Activated naive CD8-positive, alpha-beta T cell treated with anti-CD3 and anti-CD28 coated beads, Interleukin-2, amount 50 U/mL, for 24 hours (primary cell): ENCODE data around the gene PDE4D.

Experiments used
- ATAC-seq: fragments of 150-1000 bp; cut with Tn5 transposase; one replicate; pipeline ENCODE4 v1.10.0; 2021
- DNase-seq: peaks from one replicate; pipeline ENCODE4 v3.0.0; 2021
- H3K27ac Mint-ChIP-seq: one replicate; pipeline ENCODE4 v1.8.0; 2021; ENCODE audit warnings: mild to moderate bottlenecking, mixed read lengths
- H3K27me3 Mint-ChIP-seq: one replicate; pipeline ENCODE4 v1.8.0; 2021; ENCODE audit warnings: mixed read lengths
- H3K36me3 Mint-ChIP-seq: one replicate; pipeline ENCODE4 v1.8.0; 2021; ENCODE audit warnings: low read depth, mixed read lengths
- H3K4me1 Mint-ChIP-seq: one replicate; pipeline ENCODE4 v1.8.0; 2021; ENCODE audit warnings: mixed read lengths
- H3K4me3 Mint-ChIP-seq: one replicate; pipeline ENCODE4 v1.8.0; 2021; ENCODE audit warnings: mild to moderate bottlenecking, moderate library complexity, mixed read lengths
- H3K9me3 Mint-ChIP-seq: one replicate; pipeline ENCODE4 v1.8.0; 2021; ENCODE audit warnings: mixed read lengths

Gene PDE4D

DNA sequence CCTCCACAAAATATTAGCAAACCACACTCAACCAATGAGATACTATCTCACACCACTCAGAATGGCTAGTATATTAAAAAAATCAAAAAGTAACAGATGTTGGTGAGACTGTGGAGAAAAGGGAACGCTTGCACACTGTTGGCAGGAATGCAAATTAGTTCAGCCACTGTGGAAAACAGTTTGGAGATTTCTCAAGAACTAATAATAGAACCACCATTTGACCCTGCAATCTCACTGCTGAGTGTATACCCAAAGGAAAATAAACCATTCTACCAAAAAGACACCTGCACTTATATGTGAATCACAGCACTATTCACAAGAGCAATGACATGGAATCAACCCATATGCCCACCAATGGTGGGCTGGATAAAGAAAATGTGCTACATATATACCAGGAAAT is 393.5 kb downstream of the PDE4D start:
- H3K27ac Mint-ChIP-seq: no peak overlapping the region
- no peaks in the 10 kb centered on the region for H3K36me3 Mint-ChIP-seq
- H3K9me3 Mint-ChIP-seq: no peaks in the 10 kb centered on the region
- no peak overlapping the region for H3K4me3 Mint-ChIP-seq
- peaks cover 10% of the 10 kb centered on the region for H3K27me3 Mint-ChIP-seq
- peaks cover 1% of the 10 kb centered on the region for H3K4me1 Mint-ChIP-seq
- ATAC-seq: no peak
- DNase-seq: no peak

DNA sequence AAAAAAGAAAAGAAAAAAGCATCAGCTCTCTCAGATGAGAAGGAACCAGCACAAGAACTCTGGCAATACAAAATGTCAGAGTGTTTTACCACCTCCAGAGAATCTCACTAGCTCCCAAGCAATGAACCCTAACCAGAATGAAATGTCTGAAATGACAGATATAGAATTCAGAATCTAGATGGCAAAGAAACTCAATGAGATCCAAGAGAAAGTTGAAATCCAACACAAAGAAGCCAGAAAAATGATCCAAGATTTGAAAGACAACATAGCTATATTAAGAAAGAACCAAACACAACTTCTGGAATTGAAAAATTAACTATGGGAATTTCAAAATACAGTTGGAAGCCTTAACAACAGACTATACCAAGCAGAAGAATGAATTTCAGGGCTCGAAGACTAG is 396.3 kb downstream of the PDE4D start:
- peaks cover 10% of the 10 kb centered on the region for H3K27me3 Mint-ChIP-seq
- no peak for DNase-seq
- no peak overlapping the region for H3K4me3 Mint-ChIP-seq
- H3K27ac Mint-ChIP-seq: no peak overlapping the region
- no peaks in the 10 kb centered on the region for H3K4me1 Mint-ChIP-seq
- H3K36me3 Mint-ChIP-seq: no peaks in the 10 kb centered on the region
- no peaks in the 10 kb centered on the region for H3K9me3 Mint-ChIP-seq
- ATAC-seq: no peak

- Mint-ChIP-seq H3K27me3 (peaks cover 10% of the 10 kb centered on the region), H3K4me1 (no peaks in the 10 kb centered on the region), H3K9me3 (no peaks in the 10 kb centered on the region), H3K36me3 (no peaks in the 10 kb centered on the region), H3K4me3 (no peak overlapping the region), H3K27ac (no peak overlapping the region)
- no peak for DNase-seq
- ATAC-seq: no peak
These were observed 396.9 kb downstream of the PDE4D start for GRCh38 chr5:59496524-59497134.

DNA sequence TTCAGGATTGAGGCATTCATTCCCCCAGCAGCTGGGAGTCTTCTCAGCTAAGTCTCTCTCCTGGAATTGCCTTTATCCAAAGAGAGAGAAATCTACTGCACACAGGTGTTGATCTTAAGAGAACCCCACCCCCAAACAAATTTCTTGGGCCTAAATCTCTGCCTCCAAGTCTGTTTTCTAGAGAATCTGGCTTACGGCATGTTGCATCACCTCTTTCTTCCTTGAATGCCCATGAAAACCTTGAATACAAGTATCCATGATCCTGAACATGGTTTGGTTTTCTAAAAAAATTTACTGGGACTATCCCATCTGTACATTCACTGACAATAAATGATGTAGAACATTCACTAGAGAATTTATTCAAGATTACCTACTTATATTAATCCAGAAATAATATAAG is 401.6 kb downstream of the PDE4D start:
- Mint-ChIP-seq H3K9me3 (no peaks in the 10 kb centered on the region), H3K4me1 (no peaks in the 10 kb centered on the region), H3K36me3 (no peaks in the 10 kb centered on the region), H3K27me3 (peaks cover 4% of the 10 kb centered on the region), H3K27ac (no peak overlapping the region), H3K4me3 (no peak overlapping the region)
- DNase-seq: no peak
- ATAC-seq: no peak

- H3K27me3 Mint-ChIP-seq: peaks cover 3% of the 10 kb centered on the region
- H3K27ac Mint-ChIP-seq: no peak overlapping the region
- ATAC-seq (no peak), DNase-seq (no peak)
- H3K9me3 Mint-ChIP-seq: no peaks in the 10 kb centered on the region
- no peak overlapping the region for H3K4me3 Mint-ChIP-seq
- peaks cover 13% of the 10 kb centered on the region for H3K4me1 Mint-ChIP-seq
- H3K36me3 Mint-ChIP-seq: no peaks in the 10 kb centered on the region
These were observed 404.0 kb downstream of the PDE4D start for GRCh38 chr5:59489551-59489950.

- Mint-ChIP-seq H3K4me3 (no peak overlapping the region), H3K27ac (no peak overlapping the region), H3K27me3 (peaks cover 3% of the 10 kb centered on the region), H3K9me3 (no peaks in the 10 kb centered on the region), H3K36me3 (no peaks in the 10 kb centered on the region), H3K4me1 (peaks cover 24% of the 10 kb centered on the region)
- ATAC-seq (no peak), DNase-seq (no peak)
These were observed 405.5 kb downstream of the PDE4D start for GRCh38 chr5:59487772-59488729.

DNA sequence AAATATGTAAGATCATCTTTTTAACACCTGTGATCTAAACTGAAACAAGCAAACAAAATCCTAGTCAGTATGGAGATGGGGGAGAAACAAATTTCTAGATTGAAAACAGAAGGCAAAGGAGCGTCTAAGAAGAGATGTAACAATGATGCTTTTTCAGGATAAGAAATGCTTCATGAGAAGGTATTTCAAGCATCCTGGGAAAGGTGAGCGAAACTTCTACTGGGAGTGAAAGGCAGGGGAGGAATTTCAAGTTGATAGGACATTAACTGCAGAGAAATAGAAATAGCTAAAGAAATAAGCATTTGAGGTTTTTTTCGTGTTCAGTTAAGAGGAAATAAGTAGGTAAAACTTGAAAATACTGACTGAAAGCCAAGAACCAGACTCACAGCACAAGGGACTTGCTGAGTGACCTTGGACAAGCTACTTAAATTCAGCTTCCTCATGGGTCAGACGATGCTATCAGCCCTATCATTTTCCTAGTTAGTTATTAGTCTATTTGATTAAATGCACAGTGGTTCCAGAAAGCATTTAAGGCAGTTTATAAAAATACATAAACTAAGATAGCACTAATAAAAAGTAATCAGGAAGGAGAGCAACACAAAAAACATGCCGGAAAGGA is 406.3 kb downstream of the PDE4D start:
- H3K27me3 Mint-ChIP-seq: peaks cover 5% of the 10 kb centered on the region
- peaks cover 24% of the 10 kb centered on the region for H3K4me1 Mint-ChIP-seq
- H3K9me3 Mint-ChIP-seq: no peaks in the 10 kb centered on the region
- H3K36me3 Mint-ChIP-seq: no peaks in the 10 kb centered on the region
- no peak overlapping the region for H3K27ac Mint-ChIP-seq
- H3K4me3 Mint-ChIP-seq: no peak overlapping the region
- no peak for ATAC-seq
- no peak for DNase-seq

GRCh38 chr5:59486508-59486907 is 407.0 kb downstream of the PDE4D start:
- Mint-ChIP-seq H3K4me3 (no peak overlapping the region), H3K9me3 (no peaks in the 10 kb centered on the region), H3K27ac (no peak overlapping the region), H3K27me3 (peaks cover 5% of the 10 kb centered on the region), H3K4me1 (peaks cover 24% of the 10 kb centered on the region), H3K36me3 (no peaks in the 10 kb centered on the region)
- DNase-seq (no peak), ATAC-seq (no peak)

DNA sequence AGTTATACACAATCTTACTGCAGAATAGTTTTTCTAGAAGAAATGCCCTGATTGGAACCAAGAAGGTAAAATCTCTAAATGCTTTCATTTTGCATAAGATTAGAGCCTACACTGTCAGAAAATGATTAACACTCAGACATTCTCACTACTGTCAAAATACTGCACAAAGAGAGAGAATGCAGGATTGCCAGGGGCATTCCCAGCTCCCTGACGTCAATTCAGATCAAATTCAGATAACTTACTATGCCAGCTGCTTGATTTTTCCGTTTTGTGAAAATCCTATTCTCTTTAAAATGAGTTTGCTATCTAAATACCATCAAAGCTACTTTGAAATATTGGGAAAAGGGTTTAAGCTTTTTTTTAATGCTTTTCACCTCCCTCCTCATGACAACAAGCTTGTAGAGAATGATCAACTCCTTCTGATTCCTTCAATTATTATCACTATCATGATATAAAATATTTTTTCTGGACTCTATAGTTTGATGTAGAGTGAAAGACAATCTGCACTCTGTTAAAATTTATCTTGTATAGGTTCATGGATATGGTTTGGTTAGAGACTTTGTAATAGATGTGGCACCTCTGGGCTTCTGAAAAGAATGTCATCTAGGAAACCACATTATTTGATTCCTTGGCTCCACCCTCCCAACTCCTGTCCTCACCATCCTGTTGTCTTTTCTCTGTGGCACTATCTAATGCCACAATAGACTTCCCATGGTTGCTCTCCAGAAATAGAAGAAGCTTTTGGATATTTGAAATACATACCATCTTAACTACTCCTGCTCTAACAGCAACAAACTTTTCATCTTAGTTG is 407.7 kb downstream of the PDE4D start:
- Mint-ChIP-seq H3K4me3 (no peak overlapping the region), H3K27ac (no peak overlapping the region), H3K9me3 (no peaks in the 10 kb centered on the region), H3K27me3 (peaks cover 5% of the 10 kb centered on the region), H3K36me3 (no peaks in the 10 kb centered on the region), H3K4me1 (peaks cover 24% of the 10 kb centered on the region)
- DNase-seq (no peak), ATAC-seq (no peak)

- DNase-seq (no peak), ATAC-seq (no peak)
- H3K9me3 Mint-ChIP-seq: no peaks in the 10 kb centered on the region
- H3K4me3 Mint-ChIP-seq: no peak overlapping the region
- H3K4me1 Mint-ChIP-seq: peaks cover 24% of the 10 kb centered on the region
- H3K27me3 Mint-ChIP-seq: peaks cover 5% of the 10 kb centered on the region
- H3K27ac Mint-ChIP-seq: no peak overlapping the region
- no peaks in the 10 kb centered on the region for H3K36me3 Mint-ChIP-seq
These were observed 408.4 kb downstream of the PDE4D start for GRCh38 chr5:59485107-59485506.

DNA sequence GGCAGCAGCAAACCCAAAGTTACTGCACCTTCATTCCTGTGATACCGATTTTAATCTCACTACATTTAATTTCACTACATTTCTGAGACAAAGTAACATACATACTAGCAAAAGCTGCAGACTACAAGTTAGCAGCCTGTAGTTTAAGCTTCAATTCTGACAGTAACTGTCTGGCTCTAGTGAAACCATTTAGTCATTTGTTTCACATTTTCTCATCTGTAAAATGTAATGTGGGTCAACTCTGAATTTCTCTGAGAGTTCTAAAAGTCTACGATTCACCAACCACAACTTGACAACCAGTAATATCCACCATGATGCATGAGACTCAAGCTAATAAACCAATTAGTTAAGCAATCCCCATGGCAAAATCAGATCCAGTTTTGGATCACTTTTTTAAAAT is 408.9 kb downstream of the PDE4D start:
- no peaks in the 10 kb centered on the region for H3K9me3 Mint-ChIP-seq
- no peak for DNase-seq
- peak overlapping the region; percentile 79 for H3K27ac Mint-ChIP-seq
- H3K4me1 Mint-ChIP-seq: peaks cover 24% of the 10 kb centered on the region
- H3K27me3 Mint-ChIP-seq: peaks cover 5% of the 10 kb centered on the region
- peak overlapping the region; percentile 49 for H3K4me3 Mint-ChIP-seq
- no peaks in the 10 kb centered on the region for H3K36me3 Mint-ChIP-seq
- peak; percentile 74 for ATAC-seq

DNA sequence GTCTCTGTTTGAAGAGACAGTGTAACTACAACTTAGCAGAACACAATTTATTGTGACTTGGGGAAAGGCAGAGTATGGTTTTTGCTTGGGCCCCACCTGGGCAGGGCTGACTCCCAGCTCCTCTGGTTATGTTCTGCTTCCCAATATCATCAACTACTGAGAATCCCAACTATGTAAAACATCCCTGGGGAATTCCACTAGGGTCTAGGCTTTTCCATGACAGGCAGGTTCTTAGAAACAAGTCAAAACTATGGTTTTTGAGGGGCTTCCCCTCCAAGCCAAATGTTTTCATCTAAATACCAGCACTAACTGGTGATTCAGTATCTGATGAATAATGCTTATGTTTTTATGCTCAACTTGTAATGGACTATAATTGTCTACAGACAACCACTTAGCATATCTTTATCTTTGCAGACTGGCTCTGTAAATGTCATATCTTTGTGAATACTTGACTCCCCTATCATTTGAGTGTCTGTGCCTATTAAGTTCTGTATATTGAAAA is 409.5 kb downstream of the PDE4D start:
- ATAC-seq: peak; percentile 79
- H3K36me3 Mint-ChIP-seq: no peaks in the 10 kb centered on the region

GRCh38 chr5:59479086-59479485 is 414.4 kb downstream of the PDE4D start:
- no peak overlapping the region for H3K27ac Mint-ChIP-seq
- ATAC-seq: no peak
- peaks cover 6% of the 10 kb centered on the region for H3K4me1 Mint-ChIP-seq
- DNase-seq: no peak
- no peaks in the 10 kb centered on the region for H3K9me3 Mint-ChIP-seq
- no peaks in the 10 kb centered on the region for H3K36me3 Mint-ChIP-seq
- no peak overlapping the region for H3K4me3 Mint-ChIP-seq
- H3K27me3 Mint-ChIP-seq: peaks cover 2% of the 10 kb centered on the region

More for the DNA sequence above, 409.5 kb downstream of the PDE4D start:
- Mint-ChIP-seq H3K27ac (peak overlapping the region; percentile 79), H3K4me3 (peak overlapping the region; percentile 49), H3K4me1 (peaks cover 24% of the 10 kb centered on the region), H3K27me3 (peaks cover 5% of the 10 kb centered on the region), H3K9me3 (no peaks in the 10 kb centered on the region)
- DNase-seq: no peak

DNA sequence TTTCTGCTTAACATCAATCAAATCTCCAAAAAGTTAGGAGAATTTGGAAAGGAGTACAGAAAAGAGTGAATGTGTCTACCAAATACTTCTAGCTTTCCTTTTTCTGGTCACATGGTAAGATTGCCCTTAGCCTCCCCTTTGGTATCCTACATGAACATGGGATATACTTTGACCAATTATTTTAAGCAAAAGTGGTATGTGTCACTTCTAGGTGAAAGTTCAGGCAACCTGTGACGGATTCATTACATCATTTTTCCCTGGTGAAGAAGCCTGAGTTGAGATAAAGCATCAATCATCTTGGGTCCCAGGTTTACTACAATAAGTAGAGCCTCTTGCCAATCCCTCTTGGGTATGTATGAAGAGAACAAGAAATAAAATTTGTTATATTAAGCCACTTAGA is 419.2 kb downstream of the PDE4D start:
- DNase-seq (no peak), ATAC-seq (no peak)
- no peak overlapping the region for H3K27ac Mint-ChIP-seq
- H3K4me1 Mint-ChIP-seq: no peaks in the 10 kb centered on the region
- H3K36me3 Mint-ChIP-seq: no peaks in the 10 kb centered on the region
- no peak overlapping the region for H3K4me3 Mint-ChIP-seq
- no peaks in the 10 kb centered on the region for H3K27me3 Mint-ChIP-seq
- no peaks in the 10 kb centered on the region for H3K9me3 Mint-ChIP-seq
